Panc1 (cell line): Measurements from ENCODE around the gene C1orf141. TPM values are rescaled to one million over a fixed set of nuclear protein-coding genes. Genes with fewer than 3 reads are reported as not detected.
"Not testable (repeated sequence)": the region's sequence is repeated elsewhere in the genome, so short reads cannot be mapped to it uniquely, and the experiment has no call there.

Source experiments
- ATAC-seq: fragments of 200-7000 bp; cut with Tn5 transposase; 2 replicates; pipeline ENCODE4 v1.9.1; 2020; ENCODE audit warnings: mild to moderate bottlenecking, moderate library complexity
- BruUV-seq: library from RNA; stranded (reverse); fragments of 400-500 nt; replicated peaks from 2 replicates; lab custom pipeline; 2021; lab: Mats Ljungman, UMichigan
- CTCF ChIA-PET: fragments of 300-600 bp; sonication (Branson Sonifier 250); formaldehyde crosslinking; loops from one replicate; lab custom pipeline; 2022; ENCODE audit warnings: antibody characterized with exemption; lab: Charles Lee
- POLR2A ChIA-PET: fragments of 300-600 bp; sonication (Branson Sonifier 250); formaldehyde crosslinking; loops from one replicate; lab custom pipeline; 2022; ENCODE audit warnings: antibody characterized with exemption; lab: Charles Lee
- DNase-seq: peaks from one replicate; pipeline ENCODE4 v3.0.0-alpha.2; 2010; ENCODE audit warnings: low read depth, low spot score
- H3K27ac ChIP-seq: 2 replicates; pipeline ENCODE4 v1.5.1; 2011; ENCODE audit warnings: mild to moderate bottlenecking, low read length, inconsistent platforms
- H3K27me3 ChIP-seq: fragments of 200-500 bp; sonication (Bioruptor generic); 2 replicates; pipeline ENCODE4 v1.6.0; 2014; ENCODE audit warnings: low read length, inconsistent platforms; ENCODE audit not compliant: control insufficient read depth, insufficient read depth
- H3K36me3 ChIP-seq: fragments of 200-500 bp; sonication (Bioruptor generic); 2 replicates; pipeline ENCODE4 v1.5.1; 2014; ENCODE audit warnings: inconsistent platforms, mild to moderate bottlenecking, low read length, moderate library complexity; ENCODE audit not compliant: control insufficient read depth, insufficient read depth
- H3K4me1 ChIP-seq: 2 replicates; pipeline ENCODE4 v1.5.1; 2011; ENCODE audit warnings: inconsistent platforms, mild to moderate bottlenecking, low read length, moderate library complexity; ENCODE audit not compliant: control insufficient read depth, insufficient read depth
- H3K4me3 ChIP-seq, 2 experiments: 2 replicates each; pipeline ENCODE4 v1.5.1; 2011 to 2012; ENCODE audit warnings: low read depth in 2 of 2, low read length in 2 of 2, mild to moderate bottlenecking in 2 of 2, inconsistent platforms in 1 of 2, moderate library complexity in 1 of 2
- H3K9me3 ChIP-seq: fragments of 200-500 bp; sonication (Bioruptor generic); 2 replicates; pipeline ENCODE4 v1.5.1; 2014; ENCODE audit warnings: low read depth, mild to moderate bottlenecking, inconsistent platforms, low read length, moderate library complexity; ENCODE audit not compliant: control insufficient read depth, insufficient read depth
- CTCF ChIP-seq: fragments of 450-650 bp; IDR thresholded peaks from 2 replicates; pipeline ENCODE4 v1.5.1; 2017; ENCODE audit warnings: mild to moderate bottlenecking
- POLR2AphosphoS5 ChIP-seq: IDR thresholded peaks from 2 replicates; pipeline ENCODE4 v1.6.1; 2012; ENCODE audit warnings: mild to moderate bottlenecking, low read depth, low read length, moderate library complexity
- SIN3A ChIP-seq: IDR thresholded peaks from 2 replicates; pipeline ENCODE4 v1.6.1; 2012; ENCODE audit warnings: low read depth, mild to moderate bottlenecking, low read length, moderate library complexity, borderline replicate concordance; ENCODE audit not compliant: insufficient read depth
- TCF7L2 ChIP-seq: IDR thresholded peaks from 2 replicates; pipeline ENCODE4 v1.6.1; 2011; ENCODE audit warnings: mild to moderate bottlenecking, low read depth, low read length, inconsistent platforms
- in situ Hi-C: cut with HindIII; loops from 2 replicates; pipeline ENCODE4 v1.10.0; 2016; ENCODE audit warnings: low sequenced_read_pairs, low pct_unique_long_range_greater_than_20kb
- intact Hi-C: fragments of 100-400 bp; cut with micrococcal nuclease; formaldehyde crosslinking; loops from one replicate; pipeline ENCODE4 v1.10.0; 2022; ENCODE audit not compliant: unreplicated experiment
- total RNA-seq: library from RNA; stranded (reverse); gene quantifications from one replicate; pipeline ENCODE4 v1.2.1, GENCODE V29; 2021; ENCODE audit not compliant: unreplicated experiment
- TF ChIP-seq, protein P1 (sequence below), 2 experiments: IDR thresholded peaks; 2 replicates each; pipeline ENCODE4 v1.6.1; 2011 to 2012; ENCODE audit warnings: low read depth in 2 of 2, control low read depth in 1 of 2, low read length in 1 of 2, mild to moderate bottlenecking in 1 of 2, moderate library complexity in 1 of 2; ENCODE audit not compliant: insufficient read depth in 1 of 2

C1orf141 gene
- total RNA-seq, 1 experiment from 2014 or later: not detected

DNA sequence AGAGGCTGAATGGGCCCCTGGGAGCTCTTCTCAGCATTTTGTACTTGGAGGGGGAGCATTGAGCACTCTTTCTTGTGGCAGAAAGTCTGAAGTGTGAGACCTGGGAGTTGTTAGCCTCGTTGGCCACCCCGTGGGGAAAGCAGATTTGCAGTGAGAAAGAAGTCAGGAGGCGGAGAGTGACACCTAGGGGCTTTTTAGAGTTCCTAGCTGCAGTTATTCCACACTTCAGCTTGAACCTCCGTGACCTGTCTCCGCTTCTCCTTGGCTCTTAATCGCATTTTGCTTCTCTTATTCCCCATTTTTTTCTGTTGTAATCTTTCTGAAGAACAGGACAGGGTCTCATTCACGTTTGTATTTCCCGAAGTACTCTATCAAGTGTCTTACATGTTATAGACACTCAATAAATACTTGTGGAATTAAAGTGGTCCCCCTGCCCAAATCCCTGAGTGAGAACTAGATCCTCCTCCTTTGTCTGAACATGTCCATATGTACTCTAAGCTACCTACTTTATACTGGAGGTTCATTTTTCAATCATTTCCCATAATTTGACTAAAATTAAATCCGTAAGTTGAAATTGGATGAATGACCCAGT lies 14.5 kb upstream of the C1orf141 start:
- in situ Hi-C loops (no loop called here), intact Hi-C loops (loop anchor here (1.0 to 5.0 kb wide), 2 partner anchors 153 to 382 kb away; no protein-coding TSS in a partner anchor)
- POLR2A ChIA-PET: no interaction called here
- CTCF ChIA-PET: interaction anchor here (0.5 to 2.5 kb wide), 2 partner anchors 62 to 153 kb away, joined by 5 to 18 read pairs; no protein-coding TSS in a partner anchor
- Histone ChIP-seq H3K4me3 (no peak overlapping the region), H3K9me3 (no peaks in the 10 kb centered on the region), H3K36me3 (no peaks in the 10 kb centered on the region), H3K4me1 (no peaks in the 10 kb centered on the region), H3K27me3 (no peaks in the 10 kb centered on the region), H3K27ac (no peak overlapping the region)
- DNase-seq: peak; percentile 66
- TF ChIP-seq CTCF: peak; percentile 85
- TF ChIP-seq TCF7L2: no peak
- TF ChIP-seq, protein P1, sequence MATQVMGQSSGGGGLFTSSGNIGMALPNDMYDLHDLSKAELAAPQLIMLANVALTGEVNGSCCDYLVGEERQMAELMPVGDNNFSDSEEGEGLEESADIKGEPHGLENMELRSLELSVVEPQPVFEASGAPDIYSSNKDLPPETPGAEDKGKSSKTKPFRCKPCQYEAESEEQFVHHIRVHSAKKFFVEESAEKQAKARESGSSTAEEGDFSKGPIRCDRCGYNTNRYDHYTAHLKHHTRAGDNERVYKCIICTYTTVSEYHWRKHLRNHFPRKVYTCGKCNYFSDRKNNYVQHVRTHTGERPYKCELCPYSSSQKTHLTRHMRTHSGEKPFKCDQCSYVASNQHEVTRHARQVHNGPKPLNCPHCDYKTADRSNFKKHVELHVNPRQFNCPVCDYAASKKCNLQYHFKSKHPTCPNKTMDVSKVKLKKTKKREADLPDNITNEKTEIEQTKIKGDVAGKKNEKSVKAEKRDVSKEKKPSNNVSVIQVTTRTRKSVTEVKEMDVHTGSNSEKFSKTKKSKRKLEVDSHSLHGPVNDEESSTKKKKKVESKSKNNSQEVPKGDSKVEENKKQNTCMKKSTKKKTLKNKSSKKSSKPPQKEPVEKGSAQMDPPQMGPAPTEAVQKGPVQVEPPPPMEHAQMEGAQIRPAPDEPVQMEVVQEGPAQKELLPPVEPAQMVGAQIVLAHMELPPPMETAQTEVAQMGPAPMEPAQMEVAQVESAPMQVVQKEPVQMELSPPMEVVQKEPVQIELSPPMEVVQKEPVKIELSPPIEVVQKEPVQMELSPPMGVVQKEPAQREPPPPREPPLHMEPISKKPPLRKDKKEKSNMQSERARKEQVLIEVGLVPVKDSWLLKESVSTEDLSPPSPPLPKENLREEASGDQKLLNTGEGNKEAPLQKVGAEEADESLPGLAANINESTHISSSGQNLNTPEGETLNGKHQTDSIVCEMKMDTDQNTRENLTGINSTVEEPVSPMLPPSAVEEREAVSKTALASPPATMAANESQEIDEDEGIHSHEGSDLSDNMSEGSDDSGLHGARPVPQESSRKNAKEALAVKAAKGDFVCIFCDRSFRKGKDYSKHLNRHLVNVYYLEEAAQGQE (IDR thresholded peaks at IDR 0.05; ENCODE audit: insufficient read depth in 1 of 2, low read depth in 2 of 2, low read length in 1 of 2): no peak
- BruUV-seq: no TSS peak
- ATAC-seq: peak; percentile 98

GRCh38 chr1:67148516-67149178 lies 13.9 kb upstream of the C1orf141 start:
- Histone ChIP-seq H3K4me3 (no peak overlapping the region), H3K4me1 (no peaks in the 10 kb centered on the region), H3K27ac (no peak overlapping the region), H3K36me3 (no peaks in the 10 kb centered on the region), H3K27me3 (no peaks in the 10 kb centered on the region), H3K9me3 (no peaks in the 10 kb centered on the region)
- DNase-seq: no peak
- TF ChIP-seq POLR2AphosphoS5 (no peak), SIN3A (no peak), CTCF (no peak), TCF7L2 (no peak)
- TF ChIP-seq, protein P1 (IDR thresholded peaks at IDR 0.05; ENCODE audit: insufficient read depth in 1 of 2, low read depth in 2 of 2, low read length in 1 of 2): no peak
- BruUV-seq: no TSS peak
- POLR2A ChIA-PET: no interaction called here
- intact Hi-C loops (loop anchor here (1.0 to 5.0 kb wide), 2 partner anchors 152 to 381 kb away; no protein-coding TSS in a partner anchor), in situ Hi-C loops (no loop called here)
- CTCF ChIA-PET: interaction anchor here (0.5 to 2.5 kb wide), 2 partner anchors 63 to 153 kb away, joined by 5 to 18 read pairs; no protein-coding TSS in a partner anchor
- ATAC-seq: peak; percentile 57

DNA sequence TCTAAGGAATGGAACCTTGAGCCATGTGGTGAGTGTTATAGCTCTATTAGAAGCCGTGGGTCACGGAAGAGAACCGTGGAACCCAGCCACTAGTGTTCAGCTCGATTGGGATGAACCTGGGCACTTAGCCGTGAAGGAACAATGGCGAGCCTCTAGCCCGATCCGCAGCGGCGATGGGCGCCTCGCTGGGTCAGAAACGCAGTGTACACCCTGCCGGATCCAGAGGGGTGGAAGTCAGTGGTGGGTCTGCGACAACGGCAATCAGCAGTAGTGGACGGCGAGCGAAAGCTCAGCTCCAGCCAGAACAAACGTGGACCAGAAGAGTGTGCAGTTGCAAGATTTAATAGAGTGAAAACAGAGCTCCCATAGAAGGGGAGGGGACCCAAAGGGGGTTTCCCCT lies 13.2 kb upstream of the C1orf141 start:
- in situ Hi-C loops, H3K36me3 ChIP-seq, POLR2A ChIA-PET: not testable (repeated sequence)

More for the DNA sequence above, 13.2 kb upstream of the C1orf141 start:
- intact Hi-C loops: loop anchor here (5.0 kb wide), 1 partner anchor 381 kb away; no protein-coding TSS in a partner anchor
- BruUV-seq, ATAC-seq, H3K27me3 ChIP-seq, H3K4me3 ChIP-seq, H3K4me1 ChIP-seq, H3K9me3 ChIP-seq, DNase-seq, H3K27ac ChIP-seq: not testable (repeated sequence)
- CTCF ChIA-PET: interaction anchor here (2.5 kb wide), 1 partner anchor 152 kb away, joined by 18 read pairs; no protein-coding TSS in a partner anchor
